ENCODE measurements around the gene TRIP11. TPM values are rescaled to one million over a fixed set of nuclear protein-coding genes. Genes with fewer than 3 reads are reported as not detected.

Gene TRIP11
- total RNA-seq, 2 experiments from 2014 or later: 43.6 to 44.7 TPM

- CTCF ChIA-PET: interaction anchor here (0.6 kb wide), 1 partner anchor 341 kb away, joined by 4 read pairs; no protein-coding TSS in a partner anchor
- Mint-ChIP-seq H3K27me3 (peaks cover 29% of the 10 kb centered on the region), H3K36me3 (ENCODE audit: low read depth) (no peaks in the 10 kb centered on the region), H3K27ac (no peak overlapping the region), H3K4me3 (no peak overlapping the region), H3K9me3 (no peaks in the 10 kb centered on the region), H3K4me1 (peaks cover 20% of the 10 kb centered on the region)
- no peak for DNase-seq
- POLR2A ChIA-PET: interaction anchor here (0.6 to 0.7 kb wide), 2 partner anchors 13 to 552 kb away, joined by 3 read pairs; no protein-coding TSS in a partner anchor
Observed at GRCh38 chr14:91942946-91943345, 96.9 kb downstream of the TRIP11 start.

- H3K27me3 Mint-ChIP-seq: peaks cover 24% of the 10 kb centered on the region
- ChIA-PET POLR2A (no interaction called here), CTCF (no interaction called here)
- no peak overlapping the region for H3K4me3 Mint-ChIP-seq
- no peaks in the 10 kb centered on the region for H3K9me3 Mint-ChIP-seq
- H3K4me1 Mint-ChIP-seq: peaks cover 19% of the 10 kb centered on the region
- no peak overlapping the region for H3K27ac Mint-ChIP-seq
- no peak for DNase-seq
- H3K36me3 Mint-ChIP-seq (ENCODE audit: low read depth): no peaks in the 10 kb centered on the region
Observed at GRCh38 chr14:91942128-91942527, 97.7 kb downstream of the TRIP11 start.

GRCh38 chr14:91940209-91940608 is 99.7 kb downstream of the TRIP11 start:
- ChIA-PET POLR2A (no interaction called here), CTCF (no interaction called here)
- Mint-ChIP-seq H3K4me3 (no peak overlapping the region), H3K36me3 (ENCODE audit: low read depth) (no peaks in the 10 kb centered on the region), H3K9me3 (no peaks in the 10 kb centered on the region), H3K4me1 (peaks cover 13% of the 10 kb centered on the region), H3K27me3 (peaks cover 4% of the 10 kb centered on the region), H3K27ac (no peak overlapping the region)
- no peak for DNase-seq

- no peak overlapping the region for H3K4me3 Mint-ChIP-seq
- no peaks in the 10 kb centered on the region for H3K4me1 Mint-ChIP-seq
- no peaks in the 10 kb centered on the region for H3K27me3 Mint-ChIP-seq
- H3K9me3 Mint-ChIP-seq: no peaks in the 10 kb centered on the region
- ChIA-PET POLR2A (no interaction called here), CTCF (no interaction called here)
- no peaks in the 10 kb centered on the region for H3K36me3 Mint-ChIP-seq (ENCODE audit: low read depth)
- no peak for DNase-seq
- H3K27ac Mint-ChIP-seq: no peak overlapping the region
Observed at GRCh38 chr14:91935586-91935985, 104.3 kb downstream of the TRIP11 start.

GRCh38 chr14:91934554-91935285 is 105.1 kb downstream of the TRIP11 start:
- no peaks in the 10 kb centered on the region for H3K9me3 Mint-ChIP-seq
- H3K4me1 Mint-ChIP-seq: no peaks in the 10 kb centered on the region
- no peak overlapping the region for H3K27ac Mint-ChIP-seq
- no peak overlapping the region for H3K4me3 Mint-ChIP-seq
- no peaks in the 10 kb centered on the region for H3K36me3 Mint-ChIP-seq (ENCODE audit: low read depth)
- no peaks in the 10 kb centered on the region for H3K27me3 Mint-ChIP-seq
- DNase-seq: no peak
- POLR2A ChIA-PET: no interaction called here
- CTCF ChIA-PET: no interaction called here

- ChIA-PET POLR2A (no interaction called here), CTCF (interaction anchor here (1.4 kb wide), 1 partner anchor 9 kb away, joined by 4 read pairs; no protein-coding TSS in a partner anchor)
Observed at GRCh38 chr14:91931478-91932088, 108.3 kb downstream of the TRIP11 start.

GRCh38 chr14:91929700-91930099 is 110.2 kb downstream of the TRIP11 start:
- Mint-ChIP-seq H3K9me3 (no peaks in the 10 kb centered on the region), H3K27ac (no peak overlapping the region), H3K4me3 (no peak overlapping the region), H3K4me1 (no peaks in the 10 kb centered on the region), H3K36me3 (ENCODE audit: low read depth) (no peaks in the 10 kb centered on the region), H3K27me3 (no peaks in the 10 kb centered on the region)
- CTCF ChIA-PET: no interaction called here
- DNase-seq: no peak
- POLR2A ChIA-PET: no interaction called here

More at GRCh38 chr14:91931478-91932088, 108.3 kb downstream of the TRIP11 start:
- H3K9me3 Mint-ChIP-seq: no peaks in the 10 kb centered on the region
- H3K4me3 Mint-ChIP-seq: no peak overlapping the region
- no peaks in the 10 kb centered on the region for H3K36me3 Mint-ChIP-seq (ENCODE audit: low read depth)
- no peaks in the 10 kb centered on the region for H3K4me1 Mint-ChIP-seq
- no peak overlapping the region for H3K27ac Mint-ChIP-seq
- no peak for DNase-seq
- no peaks in the 10 kb centered on the region for H3K27me3 Mint-ChIP-seq

- ChIA-PET CTCF (interaction anchor here (0.6 kb wide), 1 partner anchor 499 kb away, joined by 3 read pairs; no protein-coding TSS in a partner anchor), POLR2A (no interaction called here)
- Mint-ChIP-seq H3K4me1 (no peaks in the 10 kb centered on the region), H3K9me3 (no peaks in the 10 kb centered on the region), H3K27me3 (no peaks in the 10 kb centered on the region), H3K36me3 (ENCODE audit: low read depth) (no peaks in the 10 kb centered on the region), H3K4me3 (no peak overlapping the region), H3K27ac (no peak overlapping the region)
- no peak for DNase-seq
Observed at GRCh38 chr14:91927800-91928199, 112.1 kb downstream of the TRIP11 start.

GRCh38 chr14:91927191-91927590 is 112.7 kb downstream of the TRIP11 start:
- H3K4me1 Mint-ChIP-seq: no peaks in the 10 kb centered on the region
- DNase-seq: no peak
- CTCF ChIA-PET: no interaction called here
- no peaks in the 10 kb centered on the region for H3K27me3 Mint-ChIP-seq
- no peak overlapping the region for H3K27ac Mint-ChIP-seq
- no peaks in the 10 kb centered on the region for H3K36me3 Mint-ChIP-seq (ENCODE audit: low read depth)
- H3K9me3 Mint-ChIP-seq: no peaks in the 10 kb centered on the region
- no peak overlapping the region for H3K4me3 Mint-ChIP-seq
- POLR2A ChIA-PET: no interaction called here

- Mint-ChIP-seq H3K9me3 (no peaks in the 10 kb centered on the region), H3K36me3 (ENCODE audit: low read depth) (no peaks in the 10 kb centered on the region), H3K4me1 (no peaks in the 10 kb centered on the region), H3K4me3 (no peak overlapping the region), H3K27me3 (no peaks in the 10 kb centered on the region), H3K27ac (no peak overlapping the region)
- ChIA-PET CTCF (no interaction called here), POLR2A (no interaction called here)
- DNase-seq: no peak
Observed at GRCh38 chr14:91926131-91926890, 113.5 kb downstream of the TRIP11 start.

- H3K36me3 Mint-ChIP-seq (ENCODE audit: low read depth): no peaks in the 10 kb centered on the region
- no peak overlapping the region for H3K4me3 Mint-ChIP-seq
- no peak for DNase-seq
- no peaks in the 10 kb centered on the region for H3K27me3 Mint-ChIP-seq
- CTCF ChIA-PET: interaction anchor here (2.0 kb wide), 1 partner anchor 14 kb away, joined by 8 read pairs; no protein-coding TSS in a partner anchor
- H3K4me1 Mint-ChIP-seq: no peaks in the 10 kb centered on the region
- POLR2A ChIA-PET: no interaction called here
- H3K9me3 Mint-ChIP-seq: no peaks in the 10 kb centered on the region
- H3K27ac Mint-ChIP-seq: no peak overlapping the region
Observed at GRCh38 chr14:91925727-91926121, 114.1 kb downstream of the TRIP11 start.

- no peak for DNase-seq
- ChIA-PET POLR2A (no interaction called here), CTCF (interaction anchor here (1.0 to 2.0 kb wide), 2 partner anchors 9 to 14 kb away, joined by 3 to 8 read pairs; no protein-coding TSS in a partner anchor)
- Mint-ChIP-seq H3K36me3 (ENCODE audit: low read depth) (no peaks in the 10 kb centered on the region), H3K9me3 (no peaks in the 10 kb centered on the region), H3K27me3 (no peaks in the 10 kb centered on the region), H3K4me1 (no peaks in the 10 kb centered on the region), H3K27ac (no peak overlapping the region), H3K4me3 (no peak overlapping the region)
Observed at GRCh38 chr14:91925001-91925726, 114.7 kb downstream of the TRIP11 start.

Data from activated CD4-positive, alpha-beta T cell treated with anti-CD3 and anti-CD28 coated beads, Interleukin-2, amount 10 ng/mL, durations not matched to agents 7 days and 5 days (primary cell).